Nephron (organoid): Measurements from ENCODE around the gene CDH13.

ENCODE experiments used
- H3K27ac Mint-ChIP-seq, 3 experiments: 2 replicates each; pipeline ENCODE4 v1.8.0; 2020; ENCODE audit warnings: mixed read lengths in 3 of 3, mild to moderate bottlenecking in 2 of 3, moderate library complexity in 1 of 3
- H3K27me3 Mint-ChIP-seq: 2 replicates; pipeline ENCODE4 v1.8.0; 2021; ENCODE audit warnings: low read depth, mild to moderate bottlenecking, moderate library complexity, mixed read lengths
- H3K36me3 Mint-ChIP-seq: 2 replicates; pipeline ENCODE4 v1.8.0; 2020; ENCODE audit warnings: low read depth, mixed read lengths
- H3K4me1 Mint-ChIP-seq: 2 replicates; pipeline ENCODE4 v1.8.0; 2020; ENCODE audit warnings: mixed read lengths
- H3K4me3 Mint-ChIP-seq, 3 experiments: 2 replicates each; pipeline ENCODE4 v1.8.0; 2020; ENCODE audit warnings: mild to moderate bottlenecking in 3 of 3, mixed read lengths in 3 of 3, moderate library complexity in 2 of 3
- H3K9me3 Mint-ChIP-seq: 2 replicates; pipeline ENCODE4 v1.8.0; 2020; ENCODE audit warnings: mixed read lengths
- CTCF ChIP-seq, 3 experiments: fragments of 200-600 bp; sonication (generic); IDR thresholded peaks; one replicate each; pipeline ENCODE4 v1.5.0; 2021; ENCODE audit warnings: antibody characterized with exemption in 3 of 3; ENCODE audit not compliant: unreplicated experiment in 3 of 3

CDH13 gene

GRCh38 chr16:82612263-82612662 is 14.5 kb upstream of the CDH13 start:
- Mint-ChIP-seq H3K27me3 (peaks cover 15% of the 10 kb centered on the region), H3K4me3 (no peak overlapping the region)
- no peak for TF ChIP-seq CTCF (IDR thresholded peaks at IDR 0.05; ENCODE audit: unreplicated experiment in 3 of 3)

GRCh38 chr16:82616356-82616755 is 10.4 kb upstream of the CDH13 start:
- no peaks in the 10 kb centered on the region for H3K36me3 Mint-ChIP-seq
- H3K4me3 Mint-ChIP-seq: no peak overlapping the region
- H3K27ac Mint-ChIP-seq: no peak overlapping the region
- no peaks in the 10 kb centered on the region for H3K9me3 Mint-ChIP-seq
- H3K27me3 Mint-ChIP-seq: peaks cover 23% of the 10 kb centered on the region
- TF ChIP-seq CTCF (IDR thresholded peaks at IDR 0.05; ENCODE audit: unreplicated experiment in 3 of 3): no peak
- H3K4me1 Mint-ChIP-seq: no peaks in the 10 kb centered on the region

More at GRCh38 chr16:82612263-82612662, 14.5 kb upstream of the CDH13 start:
- Mint-ChIP-seq H3K27ac (no peak overlapping the region), H3K4me1 (peaks cover 10% of the 10 kb centered on the region), H3K36me3 (no peaks in the 10 kb centered on the region), H3K9me3 (no peaks in the 10 kb centered on the region)

- Mint-ChIP-seq H3K27ac (no peak overlapping the region), H3K4me1 (peaks cover 4% of the 10 kb centered on the region), H3K36me3 (no peaks in the 10 kb centered on the region), H3K27me3 (peaks cover 55% of the 10 kb centered on the region), H3K9me3 (no peaks in the 10 kb centered on the region), H3K4me3 (no peak overlapping the region)
- TF ChIP-seq CTCF (IDR thresholded peaks at IDR 0.05; ENCODE audit: unreplicated experiment in 3 of 3): no peak
Observed at GRCh38 chr16:82621781-82622180, 5.0 kb upstream of the CDH13 start.

GRCh38 chr16:82623241-82623640 is 3.5 kb upstream of the CDH13 start:
- no peak for TF ChIP-seq CTCF (IDR thresholded peaks at IDR 0.05; ENCODE audit: unreplicated experiment in 3 of 3)
- peaks cover 9% of the 10 kb centered on the region for H3K4me1 Mint-ChIP-seq
- H3K27me3 Mint-ChIP-seq: peaks cover 67% of the 10 kb centered on the region
- no peak overlapping the region for H3K27ac Mint-ChIP-seq
- no peak overlapping the region for H3K4me3 Mint-ChIP-seq
- no peaks in the 10 kb centered on the region for H3K36me3 Mint-ChIP-seq
- H3K9me3 Mint-ChIP-seq: no peaks in the 10 kb centered on the region

- H3K27ac Mint-ChIP-seq: no peak overlapping the region
- peaks cover 80% of the 10 kb centered on the region for H3K27me3 Mint-ChIP-seq
- peaks cover 29% of the 10 kb centered on the region for H3K4me1 Mint-ChIP-seq
- no peaks in the 10 kb centered on the region for H3K36me3 Mint-ChIP-seq
- H3K9me3 Mint-ChIP-seq: no peaks in the 10 kb centered on the region
- TF ChIP-seq CTCF (IDR thresholded peaks at IDR 0.05; ENCODE audit: unreplicated experiment in 3 of 3): no peak
- peak overlapping the region in 1 of 3 experiments; percentile 33 for H3K4me3 Mint-ChIP-seq
Observed at GRCh38 chr16:82625066-82625968, 1.5 kb upstream of the CDH13 start.

GRCh38 chr16:82628088-82628423 is 1.3 kb downstream of the CDH13 start:
- peak overlapping the region in 1 of 3 experiments; percentile 22 for H3K27ac Mint-ChIP-seq
- no peaks in the 10 kb centered on the region for H3K9me3 Mint-ChIP-seq
- H3K4me3 Mint-ChIP-seq: peak overlapping the region; percentile 74 to 84 (median 75)
- no peaks in the 10 kb centered on the region for H3K36me3 Mint-ChIP-seq
- peaks cover 71% of the 10 kb centered on the region for H3K27me3 Mint-ChIP-seq
- TF ChIP-seq CTCF (IDR thresholded peaks at IDR 0.05; ENCODE audit: unreplicated experiment in 3 of 3): no peak
- H3K4me1 Mint-ChIP-seq: peaks cover 46% of the 10 kb centered on the region
